Measurements from ENCODE around the gene ARHGAP10.
"Not testable (repeated sequence)": the region's sequence is repeated elsewhere in the genome, so short reads cannot be mapped to it uniquely, and the experiment has no call there.

The ARHGAP10 gene

GRCh38 chr4:147854154-147854553 is 122.3 kb downstream of the ARHGAP10 start:
- DNase-seq: no peak

GRCh38 chr4:147855571-147856009 is 123.7 kb downstream of the ARHGAP10 start:
- DNase-seq: no peak

GRCh38 chr4:147860960-147861359 is 129.1 kb downstream of the ARHGAP10 start:
- DNase-seq: no peak

- no peak for DNase-seq
These were observed 130.3 kb downstream of the ARHGAP10 start for GRCh38 chr4:147862043-147862692.

- no peak for DNase-seq
These were observed 131.3 kb downstream of the ARHGAP10 start for GRCh38 chr4:147863111-147863747.

GRCh38 chr4:147863808-147864472 is 132.1 kb downstream of the ARHGAP10 start:
- no peak for DNase-seq

GRCh38 chr4:147864607-147865006 is 132.7 kb downstream of the ARHGAP10 start:
- no peak for DNase-seq

- DNase-seq: no peak
These were observed 134.0 kb downstream of the ARHGAP10 start for GRCh38 chr4:147865926-147866325.

- peak; percentile 66 to 90 (median 82) for DNase-seq
These were observed 134.8 kb downstream of the ARHGAP10 start for GRCh38 chr4:147866532-147867271.

- no peak for DNase-seq
These were observed 142.2 kb downstream of the ARHGAP10 start for GRCh38 chr4:147874109-147874508.

GRCh38 chr4:147877308-147877771 is 145.5 kb downstream of the ARHGAP10 start:
- DNase-seq: no peak

- DNase-seq: no peak
These were observed 147.8 kb downstream of the ARHGAP10 start for GRCh38 chr4:147879676-147880075.

- DNase-seq: no peak
These were observed 148.6 kb downstream of the ARHGAP10 start for GRCh38 chr4:147880511-147880910.

- no peak for DNase-seq
These were observed 152.6 kb downstream of the ARHGAP10 start for GRCh38 chr4:147884536-147884935.

GRCh38 chr4:147885216-147885615 is 153.3 kb downstream of the ARHGAP10 start:
- not testable (repeated sequence) for DNase-seq

GRCh38 chr4:147891476-147892115 is 159.7 kb downstream of the ARHGAP10 start:
- DNase-seq: no peak

- DNase-seq: no peak
These were observed 167.6 kb downstream of the ARHGAP10 start for GRCh38 chr4:147899512-147899911.

- DNase-seq: no peak
These were observed 169.5 kb downstream of the ARHGAP10 start for GRCh38 chr4:147901388-147901787.

GRCh38 chr4:147901916-147902315 is 170.0 kb downstream of the ARHGAP10 start:
- DNase-seq: no peak

- peak in 1 of 5 experiments; percentile 52 for DNase-seq
These were observed 177.3 kb downstream of the ARHGAP10 start for GRCh38 chr4:147909225-147909624.

GRCh38 chr4:147910315-147910714 is 178.4 kb downstream of the ARHGAP10 start:
- no peak for DNase-seq

GRCh38 chr4:147912106-147912505 is 180.2 kb downstream of the ARHGAP10 start:
- not testable (repeated sequence) for DNase-seq
